Peyer's patch (tissue), 4 donors: Measurements from ENCODE around the gene RBM19.

Experiments used
- CTCF ChIP-seq, 6 experiments: fragments of 450-650 bp in 4 of 6; fragments of 200-600 bp in 2 of 6; sonication (generic) in 1 of 6; IDR thresholded peaks; one replicate each; pipeline ENCODE4 v1.5.1; 2017 to 2019; ENCODE audit warnings: antibody characterized with exemption in 6 of 6, mild to moderate bottlenecking in 3 of 6, moderate library complexity in 1 of 6
- POLR2A ChIP-seq, 2 donors: fragments of 450-650 bp; IDR thresholded peaks; one replicate each; pipeline ENCODE4 v1.5.1; 2017; ENCODE audit warnings: antibody characterized with exemption in 2 of 2, mild to moderate bottlenecking in 2 of 2, moderate library complexity in 2 of 2

GRCh38 chr12:113980054-113980453, 13.9 kb upstream of the RBM19 start:
- no peak for TF ChIP-seq POLR2A (IDR thresholded peaks at IDR 0.05)
- TF ChIP-seq CTCF (IDR thresholded peaks at IDR 0.05), result no peak
